ENCODE results near the gene EXOC3L4.

DNA sequence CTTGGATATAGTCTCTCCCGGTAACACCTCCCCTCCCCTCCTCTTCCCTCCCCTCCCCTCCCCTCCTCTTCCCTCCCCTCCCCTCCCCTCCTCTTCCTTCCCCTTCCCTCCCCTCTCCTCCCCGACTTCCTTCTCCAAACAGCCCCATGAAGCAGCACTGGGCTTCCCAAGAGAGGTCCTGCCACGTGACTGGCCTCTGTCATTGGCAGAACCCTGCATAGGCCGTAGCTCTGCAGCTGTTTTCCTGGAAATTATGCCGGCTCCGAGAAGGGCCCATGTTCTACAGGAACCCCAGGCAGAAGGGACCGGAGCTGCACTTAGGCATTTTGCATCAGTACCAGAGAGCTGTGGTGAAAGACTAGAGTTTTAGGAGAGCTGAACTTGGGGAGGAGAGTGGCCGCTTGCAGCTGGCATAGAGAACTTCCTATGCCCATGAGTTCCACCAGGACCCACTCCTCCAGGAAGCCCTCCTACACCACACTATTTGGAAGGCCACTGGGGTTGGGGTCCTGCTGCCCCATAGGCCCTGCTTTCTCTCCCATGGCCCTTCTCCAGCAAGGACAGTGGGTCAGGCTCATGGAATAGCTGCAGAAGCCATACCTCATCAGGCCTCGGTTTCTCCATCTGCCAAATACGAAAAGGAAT lies 23.6 kb downstream of the EXOC3L4 start:
- TF ChIP-seq CTCF (IDR thresholded peaks at IDR 0.05) (no peak), POLR2A (IDR thresholded peaks at IDR 0.05) (no peak)

Measured in ovary (tissue), 3 donors.